Amniotic stem cell (primary cell): ENCODE data around the gene VSIG2.

Experiments
- DNase-seq: peaks from one replicate; lab custom pipeline; 2025; lab: John Stamatoyannopoulos, UW

VSIG2 gene

DNA sequence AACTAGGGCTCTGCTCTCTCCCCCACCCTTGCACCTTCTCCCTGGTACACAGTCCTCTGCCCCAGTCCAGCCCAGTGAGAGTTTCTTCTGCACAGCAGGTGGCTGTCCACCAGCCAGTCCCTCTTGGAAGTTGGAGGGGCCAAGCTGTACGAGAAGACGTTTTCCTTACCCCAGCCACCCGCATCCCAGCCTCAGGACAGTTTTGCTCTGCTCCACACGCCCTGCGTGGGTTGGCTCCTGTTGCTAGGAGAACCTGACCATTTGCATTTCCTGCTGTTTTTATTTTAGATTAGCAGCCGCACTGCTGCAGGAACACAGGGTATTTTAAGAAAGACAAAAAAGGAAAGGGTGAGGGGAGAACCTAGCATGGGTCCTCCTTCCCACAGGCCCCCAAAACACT, 29.9 kb downstream of the VSIG2 start:
- DNase-seq: no peak

DNA sequence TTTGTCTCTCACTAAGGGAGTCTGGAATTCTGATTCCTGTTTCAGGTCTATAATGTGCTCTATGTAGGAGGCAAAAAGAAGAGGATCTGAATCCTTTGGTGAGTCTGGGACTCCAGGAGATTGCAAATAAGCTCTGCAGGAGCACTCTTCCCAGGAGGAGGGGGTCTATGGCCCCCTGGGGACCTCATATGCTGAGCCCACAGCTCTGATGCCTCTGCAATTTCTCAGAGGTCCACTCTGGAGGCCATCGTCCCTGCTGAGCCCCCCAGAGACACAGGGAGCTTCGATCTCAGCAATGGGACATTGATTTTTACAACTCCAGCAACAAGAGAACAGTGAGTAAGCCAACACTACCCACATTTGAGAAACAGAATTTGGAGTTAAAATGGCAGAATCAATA, 32.5 kb downstream of the VSIG2 start:
- DNase-seq: no peak

DNA sequence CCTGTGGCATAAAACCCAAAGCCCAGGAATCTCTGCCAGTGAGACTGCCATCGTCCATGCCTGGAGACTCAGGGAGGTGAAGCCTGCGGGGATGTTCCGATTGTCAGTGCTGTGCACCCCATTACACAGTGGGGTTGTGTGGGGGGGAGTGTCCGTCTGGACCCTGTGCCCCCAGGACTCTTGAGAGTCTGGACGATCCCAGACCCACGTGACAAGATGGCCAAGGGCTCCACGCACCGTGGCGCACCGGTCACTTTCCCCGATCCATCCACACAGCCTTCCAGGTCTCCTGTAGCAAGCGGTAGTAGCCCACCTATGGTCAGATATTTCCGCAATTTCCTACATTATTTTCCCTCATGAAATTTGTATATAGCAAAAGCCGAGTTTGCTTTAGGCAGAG, 33.3 kb downstream of the VSIG2 start:
- DNase-seq: no peak

DNA sequence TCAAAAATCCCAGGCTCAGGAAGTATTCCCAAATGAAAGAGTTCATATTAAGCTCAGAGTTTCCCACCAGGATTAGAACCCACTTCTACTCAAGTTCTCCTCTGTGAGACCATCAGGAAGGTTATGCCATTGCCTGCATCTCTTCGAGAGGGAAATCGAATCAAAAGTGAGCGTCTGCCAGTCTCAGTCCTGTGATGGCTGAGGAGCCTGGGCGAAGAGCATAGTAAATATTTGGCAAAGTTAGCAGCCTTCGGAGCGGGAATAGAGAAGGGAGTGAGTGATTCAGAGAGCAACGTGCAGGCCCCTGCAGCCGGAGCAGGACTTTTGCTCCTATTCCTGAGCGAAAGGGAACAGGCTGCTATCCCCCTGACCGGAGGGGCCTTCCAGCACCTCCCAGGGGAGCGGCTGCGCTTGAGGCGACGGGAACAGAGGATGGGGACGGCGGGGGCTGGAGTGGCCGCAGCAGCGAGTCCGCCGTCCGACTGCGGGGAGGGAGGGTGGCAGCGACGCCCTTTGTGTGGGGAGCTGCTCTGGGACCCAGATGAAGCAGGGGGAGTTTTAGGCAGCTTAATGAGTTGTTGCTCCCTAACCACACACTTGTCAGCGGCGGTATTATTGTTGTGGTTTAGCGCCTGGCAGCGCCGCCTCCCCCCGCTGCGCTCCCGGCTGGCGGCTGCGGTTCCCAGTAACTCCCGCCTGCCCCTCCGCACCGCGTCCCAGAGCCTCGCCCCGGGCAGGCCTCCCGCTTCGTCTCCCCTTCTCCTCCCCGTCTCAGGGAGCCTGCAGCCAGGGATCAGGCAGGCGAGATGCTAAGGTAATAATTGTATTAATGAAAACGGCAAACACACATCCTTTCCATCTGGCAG, 34.0 kb downstream of the VSIG2 start:
- no peak for DNase-seq

DNA sequence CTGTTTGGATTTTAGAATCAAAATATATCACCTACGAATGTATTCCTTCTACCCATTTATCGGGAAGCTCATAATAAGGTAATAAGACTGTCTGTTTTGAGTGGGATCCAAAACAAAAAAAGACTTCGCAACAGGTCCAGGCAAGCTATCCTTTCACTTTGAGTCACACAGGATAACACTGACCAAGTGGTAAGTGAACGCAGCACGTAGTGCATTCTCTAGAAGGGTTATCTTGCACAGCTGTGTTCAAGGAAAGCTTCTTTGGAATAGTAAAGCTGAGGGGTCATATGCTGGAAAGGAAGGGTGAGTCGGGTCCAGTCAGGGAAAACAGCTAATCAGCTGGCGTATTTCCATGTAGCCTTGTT, 34.7 kb downstream of the VSIG2 start:
- no peak for DNase-seq

DNA sequence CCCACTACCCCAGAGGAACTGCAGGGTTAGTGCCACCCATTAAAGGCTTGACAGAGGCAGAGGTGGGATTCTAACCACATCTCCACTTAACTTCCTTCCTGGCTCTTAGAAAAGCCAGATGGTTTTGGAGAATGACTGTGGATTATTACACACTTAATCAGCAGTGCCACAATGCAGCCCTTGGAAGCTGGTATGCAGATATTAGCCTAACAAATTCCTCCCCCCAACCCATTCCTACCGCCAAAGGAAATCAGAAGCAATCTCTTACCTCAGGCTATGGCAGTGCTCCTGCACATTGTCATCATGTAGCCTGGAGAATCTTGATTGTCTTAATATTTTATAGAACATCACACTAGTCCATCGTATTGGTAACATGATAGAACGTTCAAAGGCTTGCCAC, 35.5 kb downstream of the VSIG2 start:
- no peak for DNase-seq

DNA sequence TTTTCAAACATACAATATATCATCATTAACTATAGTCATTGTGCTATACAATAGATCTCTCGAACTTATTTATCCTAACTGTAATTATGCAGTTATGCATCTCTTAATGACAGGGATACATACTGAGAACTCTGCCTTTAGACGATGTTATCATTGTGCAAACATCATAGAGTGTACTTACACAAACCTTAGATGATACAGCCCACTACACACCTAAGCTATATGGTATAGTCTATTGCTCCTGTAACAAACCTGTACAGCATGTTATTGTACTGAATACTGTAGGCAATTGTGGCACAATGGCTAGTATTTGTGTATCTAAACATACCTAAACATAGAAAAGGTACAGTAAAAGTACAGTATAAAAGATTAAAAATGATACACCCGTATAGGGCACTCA, 39.7 kb downstream of the VSIG2 start:
- DNase-seq: no peak

DNA sequence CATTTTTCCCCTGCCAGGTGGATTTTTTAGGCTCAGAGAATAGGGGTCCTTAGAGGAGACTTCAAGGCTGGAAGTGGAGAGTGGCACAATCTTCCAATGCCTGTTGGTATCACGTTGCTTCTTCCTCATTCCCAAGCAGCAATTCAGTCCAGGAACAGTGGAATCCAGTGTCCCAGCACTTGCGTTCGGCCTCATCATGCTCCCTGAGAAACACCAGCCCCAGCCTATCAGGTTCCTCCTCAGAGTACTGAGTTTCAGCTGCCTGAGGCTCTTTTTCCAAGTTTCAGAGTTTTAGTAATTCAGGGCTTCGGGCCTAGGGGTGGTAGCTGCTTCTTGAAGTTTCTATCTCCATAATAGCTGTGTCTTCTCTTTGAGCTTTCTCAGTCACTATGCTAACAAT, 44.2 kb downstream of the VSIG2 start:
- no peak for DNase-seq

DNA sequence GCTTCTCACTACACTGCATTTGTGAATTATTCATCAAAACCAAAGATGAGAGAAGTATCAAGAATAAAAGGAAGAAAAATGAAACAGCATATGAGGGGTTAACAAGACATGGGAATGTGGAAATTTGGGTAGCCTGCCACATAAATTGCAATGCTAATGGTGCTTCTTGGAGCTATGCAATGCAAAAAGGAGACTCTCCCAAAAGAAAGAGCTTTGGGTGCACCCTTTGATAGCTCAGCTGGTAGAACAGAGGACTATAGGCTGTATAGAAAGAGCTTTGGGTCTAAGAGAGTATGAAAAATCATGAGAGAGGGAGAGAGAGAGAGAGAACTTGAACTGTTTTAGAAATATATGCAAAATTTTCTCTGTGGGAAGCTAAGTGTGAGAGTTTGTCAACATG, 52.0 kb downstream of the VSIG2 start:
- no peak for DNase-seq

DNA sequence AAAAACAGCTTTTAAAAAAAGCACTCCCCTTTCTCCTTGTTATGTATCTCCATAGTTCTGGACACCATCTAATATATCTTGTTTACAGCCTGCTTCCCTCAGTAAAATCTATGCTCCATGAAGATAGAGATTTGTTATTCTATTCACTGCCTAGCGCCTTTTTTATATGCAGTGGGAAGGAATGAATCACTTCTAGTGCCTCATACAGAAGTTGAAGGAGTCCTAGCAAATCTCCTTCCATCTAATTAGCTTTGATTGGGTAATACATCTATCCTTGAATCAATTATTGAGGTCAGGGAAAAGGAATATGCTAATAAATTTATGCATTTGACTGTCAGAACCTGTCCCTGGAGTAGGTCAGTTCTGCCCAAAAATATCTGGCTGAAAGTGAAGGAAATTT, 52.5 kb downstream of the VSIG2 start:
- DNase-seq: no peak
